Measurements from ENCODE around the gene ADM.

Gene ADM

GRCh38 chr11:10328314-10329098 lies 23.6 kb downstream of the ADM start:
- no peak for DNase-seq (ENCODE audit: low read depth in 3 of 3)

GRCh38 chr11:10329356-10329755 lies 24.5 kb downstream of the ADM start:
- DNase-seq (ENCODE audit: low read depth in 3 of 3) = no peak

- no peak for DNase-seq (ENCODE audit: low read depth in 3 of 3)
Measured at GRCh38 chr11:10329935-10330334, 25.1 kb downstream of the ADM start.

GRCh38 chr11:10331548-10332289 lies 26.8 kb downstream of the ADM start:
- DNase-seq (ENCODE audit: low read depth in 3 of 3) = no peak

GRCh38 chr11:10333490-10333889 lies 28.6 kb downstream of the ADM start:
- no peak for DNase-seq (ENCODE audit: low read depth in 3 of 3)

GRCh38 chr11:10338287-10338686 lies 33.4 kb downstream of the ADM start:
- DNase-seq (ENCODE audit: low read depth in 3 of 3) = no peak

GRCh38 chr11:10348650-10349280 lies 43.9 kb downstream of the ADM start:
- no peak for DNase-seq (ENCODE audit: low read depth in 3 of 3)

- no peak for DNase-seq (ENCODE audit: low read depth in 3 of 3)
Measured at GRCh38 chr11:10349281-10349665, 44.4 kb downstream of the ADM start.

GRCh38 chr11:10349806-10350205 lies 44.9 kb downstream of the ADM start:
- DNase-seq (ENCODE audit: low read depth in 3 of 3) = no peak

- DNase-seq (ENCODE audit: low read depth in 3 of 3) = no peak
Measured at GRCh38 chr11:10350334-10350733, 45.5 kb downstream of the ADM start.

GRCh38 chr11:10351435-10351764 lies 46.5 kb downstream of the ADM start:
- DNase-seq (ENCODE audit: low read depth in 3 of 3) = no peak

GRCh38 chr11:10351765-10352641 lies 47.1 kb downstream of the ADM start:
- no peak for DNase-seq (ENCODE audit: low read depth in 3 of 3)

GRCh38 chr11:10352921-10353550 lies 48.2 kb downstream of the ADM start:
- no peak for DNase-seq (ENCODE audit: low read depth in 3 of 3)

- DNase-seq (ENCODE audit: low read depth in 3 of 3) = no peak
Measured at GRCh38 chr11:10354389-10354788, 49.5 kb downstream of the ADM start.

GRCh38 chr11:10355257-10355661 lies 50.4 kb downstream of the ADM start:
- DNase-seq (ENCODE audit: low read depth in 3 of 3) = no peak

GRCh38 chr11:10356161-10356560 lies 51.3 kb downstream of the ADM start:
- no peak for DNase-seq (ENCODE audit: low read depth in 3 of 3)
